H7 (cell line): ENCODE measurements around the gene GNB3. TPM values are rescaled to one million over a fixed set of nuclear protein-coding genes. Genes with fewer than 3 reads are reported as not detected.

Experiments used
- DNase-seq: peaks from one replicate; pipeline ENCODE4 v3.0.0; 2012
- H3K27me3 ChIP-seq: 2 replicates; pipeline ENCODE4 v1.6.0; 2011; ENCODE audit warnings: mild to moderate bottlenecking, low read length; ENCODE audit not compliant: control insufficient read depth, insufficient read depth
- H3K36me3 ChIP-seq: replicated peaks from 2 replicates; pipeline ENCODE4 v1.5.1; 2011; ENCODE audit warnings: low read length; ENCODE audit not compliant: control insufficient read depth, insufficient read depth
- H3K4me3 ChIP-seq: 2 replicates; pipeline ENCODE4 v1.5.1; 2011; ENCODE audit warnings: low read depth, mild to moderate bottlenecking, control low read depth, low read length, moderate library complexity; ENCODE audit not compliant: insufficient read depth
- total RNA-seq: library from RNA; depleted of rRNA; stranded (reverse); fragments of >200 nt; shearing (Covaris generic); gene quantifications from 2 replicates; pipeline ENCODE4 v1.2.3, GENCODE V29; 2014

The GNB3 gene
- total RNA-seq, 1 experiment from 2014 or later = 1.5 TPM

GRCh38 chr12:6839482-6840201 is 1.1 kb upstream of the GNB3 start:
- Histone ChIP-seq H3K36me3 (peaks cover 18% of the 10 kb centered on the region), H3K27me3 (no peaks in the 10 kb centered on the region), H3K4me3 (no peak overlapping the region)
- peak; percentile 89 for DNase-seq

GRCh38 chr12:6840330-6840729 is 395 bp upstream of the GNB3 start:
- H3K27me3 ChIP-seq = no peaks in the 10 kb centered on the region
- DNase-seq = no peak
- H3K36me3 ChIP-seq = peaks cover 18% of the 10 kb centered on the region
- H3K4me3 ChIP-seq = no peak overlapping the region

GRCh38 chr12:6842075-6842474 is 1.4 kb downstream of the GNB3 start:
- no peak for DNase-seq
- H3K36me3 ChIP-seq = peaks cover 24% of the 10 kb centered on the region

GRCh38 chr12:6843118-6843902 is 2.6 kb downstream of the GNB3 start:
- Histone ChIP-seq H3K36me3 (peaks cover 30% of the 10 kb centered on the region), H3K4me3 (no peak overlapping the region), H3K27me3 (no peaks in the 10 kb centered on the region)
- DNase-seq = peak; percentile 73

More at GRCh38 chr12:6842075-6842474, 1.4 kb downstream of the GNB3 start:
- Histone ChIP-seq H3K27me3 (no peaks in the 10 kb centered on the region), H3K4me3 (no peak overlapping the region)

- Histone ChIP-seq H3K27me3 (no peaks in the 10 kb centered on the region), H3K36me3 (peaks cover 40% of the 10 kb centered on the region)
- DNase-seq = no peak
Measured at GRCh38 chr12:6845395-6845794, 4.7 kb downstream of the GNB3 start.

GRCh38 chr12:6846316-6846869 is 5.7 kb downstream of the GNB3 start:
- H3K36me3 ChIP-seq = peaks cover 40% of the 10 kb centered on the region
- no peak for DNase-seq
- H3K27me3 ChIP-seq = no peaks in the 10 kb centered on the region
- H3K4me3 ChIP-seq = no peak overlapping the region

More at GRCh38 chr12:6845395-6845794, 4.7 kb downstream of the GNB3 start:
- no peak overlapping the region for H3K4me3 ChIP-seq

GRCh38 chr12:6847676-6848075 is 7.0 kb downstream of the GNB3 start:
- H3K36me3 ChIP-seq = peaks cover 40% of the 10 kb centered on the region
- no peak for DNase-seq
- no peaks in the 10 kb centered on the region for H3K27me3 ChIP-seq
- H3K4me3 ChIP-seq = no peak overlapping the region

- no peak for DNase-seq
- Histone ChIP-seq H3K4me3 (no peak overlapping the region), H3K27me3 (no peaks in the 10 kb centered on the region), H3K36me3 (peaks cover 37% of the 10 kb centered on the region)
Measured at GRCh38 chr12:6849427-6849826, 8.7 kb downstream of the GNB3 start.

- Histone ChIP-seq H3K27me3 (no peaks in the 10 kb centered on the region), H3K4me3 (peak overlapping the region; percentile 98), H3K36me3 (peaks cover 37% of the 10 kb centered on the region)
- DNase-seq = no peak
Measured at GRCh38 chr12:6849976-6850560, 9.3 kb downstream of the GNB3 start.

- peak; percentile 69 for DNase-seq
- Histone ChIP-seq H3K27me3 (no peaks in the 10 kb centered on the region), H3K36me3 (peaks cover 38% of the 10 kb centered on the region), H3K4me3 (peak overlapping the region; percentile 98)
Measured at GRCh38 chr12:6850796-6851152, 10.0 kb downstream of the GNB3 start.

GRCh38 chr12:6851153-6851920 is 10.6 kb downstream of the GNB3 start, which contains the start of gene CDCA3:
TSS of gene CDCA3 (minus strand) at chr12:6851286. CDS start at chr12:6850952, 334 bp downstream.
- peak within 1 kb of the TSS; percentile 98 for H3K4me3 ChIP-seq
- peaks cover 37% of the 10 kb centered on the region for H3K36me3 ChIP-seq
- DNase-seq = peak; percentile 100
- H3K27me3 ChIP-seq = no peaks in the 10 kb centered on the region

- H3K27me3 ChIP-seq = no peaks in the 10 kb centered on the region
- DNase-seq = peak; percentile 99
Measured at GRCh38 chr12:6851921-6852650, 11.4 kb downstream of the GNB3 start, which contains the start of gene USP5. TSS of gene USP5 (plus strand) at chr12:6852150. CDS start at chr12:6852180, 30 bp downstream.

GRCh38 chr12:6852651-6853354 is 12.1 kb downstream of the GNB3 start:
- peak; percentile 87 for DNase-seq
- no peaks in the 10 kb centered on the region for H3K27me3 ChIP-seq

More at GRCh38 chr12:6851921-6852650, 11.4 kb downstream of the GNB3 start, which contains the start of gene USP5:
- Histone ChIP-seq H3K36me3 (peaks cover 38% of the 10 kb centered on the region), H3K4me3 (peak within 1 kb of the TSS; percentile 98)

More at GRCh38 chr12:6852651-6853354, 12.1 kb downstream of the GNB3 start:
- Histone ChIP-seq H3K4me3 (peak overlapping the region; percentile 61), H3K36me3 (peaks cover 38% of the 10 kb centered on the region)
